SK-N-MC (cell line): ENCODE data around the gene UMOD.
"Not testable (repeated sequence)": the region's sequence is repeated elsewhere in the genome, so short reads cannot be mapped to it uniquely, and the experiment has no call there.

ENCODE experiments used
- EZH2 ChIP-seq: fragments of 200-600 bp; sonication (generic); IDR thresholded peaks from one replicate; pipeline ENCODE4 v1.6.1; 2017; ENCODE audit warnings: antibody characterized with exemption
- POLR2AphosphoS5 ChIP-seq: IDR thresholded peaks from 2 replicates; pipeline ENCODE4 v1.6.1; 2012; ENCODE audit warnings: mild to moderate bottlenecking, low read depth, low read length, borderline replicate concordance

DNA sequence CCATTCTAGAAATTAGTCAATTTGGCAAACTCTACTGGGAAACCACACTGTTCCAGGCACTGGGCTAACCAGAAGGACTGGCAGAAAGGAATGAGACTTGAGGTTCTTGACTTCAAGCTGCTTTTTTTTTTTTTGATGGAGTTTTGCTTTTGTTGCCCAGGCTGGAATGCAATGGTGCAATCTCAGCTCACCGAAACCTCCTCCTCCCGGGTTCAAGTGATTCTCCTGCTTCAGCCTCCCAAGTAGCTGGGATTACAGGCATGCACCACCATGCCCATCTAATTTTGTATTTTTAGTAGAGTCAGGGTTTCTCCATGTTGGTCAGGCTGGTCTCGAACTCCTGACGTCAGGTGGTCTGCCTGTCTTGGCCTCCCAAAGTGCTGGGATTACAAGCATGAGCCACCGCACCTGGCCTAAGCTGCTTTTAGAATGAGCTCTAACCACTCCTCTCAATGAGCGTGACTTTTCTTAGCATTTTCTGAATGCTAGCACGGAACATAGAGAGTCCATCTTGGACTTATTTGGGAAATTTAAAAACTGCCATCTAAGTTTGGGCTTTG is 39.9 kb downstream of the UMOD start:
- TF ChIP-seq EZH2, POLR2AphosphoS5: not testable (repeated sequence)
